ENCODE results near the gene SALL3. TPM values are rescaled to one million over a fixed set of nuclear protein-coding genes. Genes with fewer than 3 reads are reported as not detected.

Gene SALL3
- total RNA-seq (2012; rRNA removed) (not detected in 2 replicates), polyA plus RNA-seq (2012; rRNA removed) (not detected in 2 replicates), Bru-seq, nascent RNA (not detected), BruChase-seq, experiment 1, labeled RNA remaining after a 6-hour chase (not detected), BruChase-seq, experiment 2, labeled RNA remaining after a 2-hour chase (not detected)
- polyA plus RNA-seq (2012; cell fraction: cytosol; rRNA removed): not detected in 2 replicates
- not detected in 2 replicates for polyA plus RNA-seq (2012; cell fraction: nucleus; rRNA removed; ENCODE audit: low replicate concordance)
- long read RNA-seq: 0 reads

DNA sequence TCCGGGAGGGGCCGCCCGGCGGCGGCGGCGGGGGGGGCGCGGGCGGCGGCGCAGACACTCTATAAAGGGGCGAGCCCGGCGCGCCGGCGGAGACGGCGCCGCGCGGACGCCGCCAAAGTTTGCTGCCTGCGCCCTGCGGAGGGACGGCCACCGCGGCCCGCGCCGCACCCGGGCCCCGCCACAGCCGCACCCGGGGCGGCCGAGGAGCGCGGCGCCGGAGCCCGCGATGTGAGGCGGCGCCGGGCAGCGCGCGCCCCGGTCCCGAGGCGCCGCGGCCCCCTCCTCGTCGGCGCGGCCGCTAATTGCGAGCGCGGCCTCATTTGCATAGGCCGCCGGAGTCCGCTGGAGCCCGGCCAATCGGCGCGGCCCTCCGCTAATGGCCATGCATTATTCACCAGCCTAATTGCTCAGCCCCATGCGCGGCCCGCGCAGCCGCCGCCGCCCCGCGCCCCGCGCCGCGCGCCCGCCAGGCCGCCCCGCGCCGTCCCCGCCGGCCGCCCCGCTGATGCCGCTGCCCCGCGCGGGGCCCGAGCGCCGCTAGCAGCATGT is at the start of gene SALL3:
Gene SALL3, plus strand, starts transcription at position 89 of the 549 bp plus-strand sequence. Its CDS starts 457 bp downstream, at position 546.
- TF ChIP-seq RAD21 (IDR thresholded peaks at IDR 0.05; ENCODE audit: low read length) (no peak), CTCF (conservative IDR thresholded peaks at IDR 0.05; ENCODE audit: low read depth, low read length) (no peak), MAZ (IDR thresholded peaks at IDR 0.05; ENCODE audit: borderline replicate concordance, low read depth, low read length) (no peak), RFX5 (IDR thresholded peaks at IDR 0.05; ENCODE audit: low read depth, low read length) (no peak), POLR2A (IDR thresholded peaks at IDR 0.05; ENCODE audit: low read depth, low read length) (no peak), BHLHE40 (IDR thresholded peaks at IDR 0.05; ENCODE audit: low read depth, low read length) (no peak), CHD1 (IDR thresholded peaks at IDR 0.05; ENCODE audit: low read depth, low read length) (no peak), FOS (IDR thresholded peaks at IDR 0.05; ENCODE audit: low read depth, low read length) (no peak), NFE2L2 (IDR thresholded peaks at IDR 0.05; ENCODE audit: low read depth, low read length) (no peak), MAFK (IDR thresholded peaks at IDR 0.05; ENCODE audit: low read depth, low read length) (no peak), CEBPB (IDR thresholded peaks at IDR 0.05; ENCODE audit: low read depth, low read length) (no peak), SMC3 (IDR thresholded peaks at IDR 0.05; ENCODE audit: low read depth, low read length) (no peak), ELK1 (IDR thresholded peaks at IDR 0.05; ENCODE audit: borderline replicate concordance, low read depth, low read length) (no peak), MXI1 (IDR thresholded peaks at IDR 0.05; ENCODE audit: borderline replicate concordance, low read depth, low read length) (no peak)
- TF ChIP-seq, protein P1, sequence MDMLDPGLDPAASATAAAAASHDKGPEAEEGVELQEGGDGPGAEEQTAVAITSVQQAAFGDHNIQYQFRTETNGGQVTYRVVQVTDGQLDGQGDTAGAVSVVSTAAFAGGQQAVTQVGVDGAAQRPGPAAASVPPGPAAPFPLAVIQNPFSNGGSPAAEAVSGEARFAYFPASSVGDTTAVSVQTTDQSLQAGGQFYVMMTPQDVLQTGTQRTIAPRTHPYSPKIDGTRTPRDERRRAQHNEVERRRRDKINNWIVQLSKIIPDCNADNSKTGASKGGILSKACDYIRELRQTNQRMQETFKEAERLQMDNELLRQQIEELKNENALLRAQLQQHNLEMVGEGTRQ (IDR thresholded peaks at IDR 0.05; ENCODE audit: low read depth, low read length): no peak
- Histone ChIP-seq H2AK9ac (replicated peaks; ENCODE audit: low read depth, low read length, poor library complexity) (no peak within 1 kb of the TSS), H4K8ac (ENCODE audit: low read depth in 2 of 2, low read length in 2 of 2) (no peak within 1 kb of the TSS), H2BK15ac (ENCODE audit: low read depth, low read length) (no peak within 1 kb of the TSS), H2AFZ (replicated peaks; ENCODE audit: low read length, poor library complexity) (no peak within 1 kb of the TSS), H4K20me1 (ENCODE audit: insufficient read depth, low read length) (no peaks in the 10 kb centered on the region), H4K5ac (ENCODE audit: low read depth, low read length) (no peak within 1 kb of the TSS), H3K27ac (ENCODE audit: insufficient read depth, low read length) (no peak within 1 kb of the TSS), H3K27me3 (ENCODE audit: control insufficient read depth, insufficient read depth, low read length) (peaks cover 49% of the 10 kb centered on the region), H2BK5ac (ENCODE audit: low read depth, low read length, poor library complexity, severe bottlenecking) (no peak within 1 kb of the TSS), H3K4me2 (ENCODE audit: low read depth, low read length) (no peak within 1 kb of the TSS), H3K4me1 (ENCODE audit: control insufficient read depth, insufficient read depth, low read length) (no peaks in the 10 kb centered on the region), H2BK120ac (ENCODE audit: low read depth, low read length) (no peak within 1 kb of the TSS), H3K4ac (ENCODE audit: low read depth, low read length) (no peak within 1 kb of the TSS), H3K9ac (ENCODE audit: low read depth, low read length) (no peak within 1 kb of the TSS), H3K9me1 (ENCODE audit: insufficient read depth, low read length) (no peaks in the 10 kb centered on the region), H3K36me3 (ENCODE audit: control insufficient read depth, insufficient read depth, low read length) (no peaks in the 10 kb centered on the region), H3K23ac (ENCODE audit: low read depth, low read length) (no peak within 1 kb of the TSS), H3K4me3 (ENCODE audit: insufficient read depth, low read depth, low read length) (no peak within 1 kb of the TSS), H3K9me3 (ENCODE audit: control insufficient read depth, insufficient read depth, low read length) (peaks cover 6% of the 10 kb centered on the region; the same call in 1 of the 2 replicates), H3K14ac (replicated peaks; ENCODE audit: low read depth, low read length) (no peak within 1 kb of the TSS), H2BK20ac (ENCODE audit: low read depth, low read length) (no peak within 1 kb of the TSS), H3K79me1 (ENCODE audit: low read depth in 1 of 2, low read length in 2 of 2) (no peaks in the 10 kb centered on the region), H3K56ac (ENCODE audit: extremely low read depth, insufficient read depth, low read length) (no peak within 1 kb of the TSS), H2AK5ac (ENCODE audit: low read depth, low read length) (no peak within 1 kb of the TSS), H3K18ac (ENCODE audit: low read depth, low read length) (no peak within 1 kb of the TSS), H4K91ac (ENCODE audit: insufficient read depth, low read depth, low read length) (no peak within 1 kb of the TSS)
- no TSS peak for BruUV-seq (replicated peaks)
- in situ Hi-C loops (cut with MboI; ENCODE audit: low sequenced_read_pairs): no loop called here
- ChIA-PET POLR2A (ENCODE audit: unreplicated experiment) (no interaction called here), CTCF (no interaction called here)
- ATAC-seq (ENCODE audit: low read depth): no peak
- 3% methylated on average over 33 of the region's 102 CpGs; no CpG with 5 or more reads in 1 of the 2 experiments for whole genome bisulfite sequencing, 2 experiments (ENCODE audit: extremely low coverage in 2 of 2, insufficient read length in 1 of 2)
- DNase-seq: no peak
- intact Hi-C loops (cut with micrococcal nuclease): no loop called here
- dilution Hi-C loops (cut with HindIII; ENCODE audit: low sequenced_read_pairs, unreplicated experiment): no loop called here
